GM21737 (cell line): ENCODE data around the gene P4HA2.

Experiments
- ATAC-seq: cut with Tn5 transposase; IDR thresholded peaks from one replicate; pipeline ENCODE4 v1.9.1; 2021; ENCODE audit warnings: mild to moderate bottlenecking, moderate library complexity; ENCODE audit not compliant: unreplicated experiment

Gene P4HA2

DNA sequence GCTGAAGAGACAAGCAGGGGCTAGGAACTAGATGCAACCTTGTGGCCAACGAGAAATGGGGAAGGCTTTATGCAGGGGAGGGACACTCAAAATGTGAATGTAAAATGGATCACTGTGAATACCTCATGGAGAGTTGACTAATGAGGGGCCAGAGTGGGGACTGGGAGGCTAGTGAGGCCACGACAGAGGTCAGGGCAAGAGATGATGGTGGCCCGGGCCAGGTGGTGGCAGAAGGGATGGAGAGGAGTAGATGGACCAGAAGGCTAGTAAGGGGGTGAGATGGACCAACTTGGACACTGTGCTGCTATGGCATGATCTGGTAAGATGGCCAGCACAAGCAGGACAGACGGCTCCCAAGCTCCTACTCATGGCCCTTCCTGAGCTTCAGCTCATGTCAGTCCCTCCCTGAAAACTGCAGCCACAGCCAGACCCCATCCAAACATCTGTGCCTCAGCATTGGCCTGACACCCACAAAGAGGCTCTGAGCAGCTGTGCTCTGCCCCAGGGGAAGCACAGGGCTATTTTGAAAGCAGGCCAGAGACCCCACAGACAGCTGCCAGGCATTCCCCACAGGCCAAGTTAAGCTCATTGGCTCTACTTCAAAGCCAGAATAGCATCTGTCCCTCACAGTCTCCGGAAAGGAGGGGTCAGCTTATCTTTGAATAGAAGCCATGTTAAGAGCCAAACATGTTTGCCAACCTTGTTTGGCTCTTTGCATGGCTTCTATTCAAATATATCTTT, 22.1 kb downstream of the P4HA2 start:
- no peak for ATAC-seq

DNA sequence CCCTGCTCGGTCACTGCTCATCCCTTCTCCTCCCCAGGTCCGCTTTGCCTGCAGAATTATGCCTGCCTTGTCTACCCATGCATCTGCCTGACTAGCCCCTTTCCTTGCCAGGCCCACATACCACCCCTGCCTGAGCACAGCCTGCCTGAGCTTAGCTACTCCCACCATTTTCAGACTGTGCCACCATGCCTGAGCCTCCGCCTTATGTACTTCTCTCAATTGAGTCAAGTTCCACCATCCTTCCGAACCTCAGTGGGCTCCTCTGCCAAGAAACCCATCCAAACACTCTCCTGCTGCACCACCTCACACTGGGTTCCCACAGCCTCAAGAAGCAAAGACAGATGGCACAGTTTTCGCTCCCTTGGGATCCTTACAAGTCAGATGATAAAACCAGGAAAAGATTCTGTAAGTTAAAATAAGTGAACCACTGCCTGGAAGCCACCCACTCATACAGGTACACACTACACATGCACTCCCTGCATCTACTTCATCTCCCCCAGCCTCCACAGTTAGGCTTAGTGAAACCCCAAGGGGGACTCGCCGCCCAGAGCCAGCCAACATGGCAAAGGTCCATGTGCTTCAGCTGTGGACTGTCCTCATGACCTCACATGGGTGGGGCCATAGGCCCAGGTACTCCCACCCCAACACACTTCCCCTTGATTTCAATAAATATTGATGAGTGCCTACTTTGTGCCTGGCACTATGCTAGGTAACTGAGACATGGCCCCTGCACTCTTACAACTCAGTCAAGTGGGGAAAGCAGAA, 23.1 kb downstream of the P4HA2 start:
- no peak for ATAC-seq

DNA sequence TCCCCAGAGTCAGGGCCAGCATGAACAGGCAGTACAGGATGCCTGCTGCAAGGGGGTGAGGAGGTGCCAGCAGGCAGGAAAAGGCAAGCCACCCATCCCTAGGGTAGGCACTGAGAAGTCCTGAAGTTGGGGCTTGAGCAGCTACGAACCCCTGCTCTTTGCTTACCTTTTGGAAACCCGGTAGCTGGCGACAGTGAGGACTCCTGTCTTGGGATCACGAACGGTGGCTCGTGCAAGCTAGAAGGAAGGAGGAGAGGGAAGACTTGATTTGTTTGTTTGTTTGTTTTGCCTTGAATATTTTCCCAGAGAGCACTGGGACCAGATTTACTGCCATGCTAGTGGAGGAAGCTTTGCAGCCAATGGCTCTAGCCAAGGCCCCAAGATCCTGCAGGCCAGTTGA, 23.7 kb downstream of the P4HA2 start:
- ATAC-seq, result no peak

DNA sequence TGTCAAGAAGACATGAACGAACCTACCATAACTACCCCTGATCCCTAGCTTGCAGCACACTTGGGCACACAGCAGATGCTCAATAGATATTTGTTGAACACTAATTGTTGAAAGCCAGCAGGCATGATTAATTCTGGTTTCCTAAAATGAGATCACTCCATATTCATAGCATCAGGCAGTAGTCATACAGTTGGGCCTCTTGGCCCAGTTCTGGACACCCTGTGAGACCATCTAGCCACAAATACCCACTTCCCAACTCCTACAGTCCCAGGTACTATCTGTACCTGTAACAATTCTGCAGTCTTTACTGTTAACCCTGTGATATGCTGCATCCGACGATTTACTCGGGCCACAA, 24.2 kb downstream of the P4HA2 start:
- ATAC-seq, result no peak

DNA sequence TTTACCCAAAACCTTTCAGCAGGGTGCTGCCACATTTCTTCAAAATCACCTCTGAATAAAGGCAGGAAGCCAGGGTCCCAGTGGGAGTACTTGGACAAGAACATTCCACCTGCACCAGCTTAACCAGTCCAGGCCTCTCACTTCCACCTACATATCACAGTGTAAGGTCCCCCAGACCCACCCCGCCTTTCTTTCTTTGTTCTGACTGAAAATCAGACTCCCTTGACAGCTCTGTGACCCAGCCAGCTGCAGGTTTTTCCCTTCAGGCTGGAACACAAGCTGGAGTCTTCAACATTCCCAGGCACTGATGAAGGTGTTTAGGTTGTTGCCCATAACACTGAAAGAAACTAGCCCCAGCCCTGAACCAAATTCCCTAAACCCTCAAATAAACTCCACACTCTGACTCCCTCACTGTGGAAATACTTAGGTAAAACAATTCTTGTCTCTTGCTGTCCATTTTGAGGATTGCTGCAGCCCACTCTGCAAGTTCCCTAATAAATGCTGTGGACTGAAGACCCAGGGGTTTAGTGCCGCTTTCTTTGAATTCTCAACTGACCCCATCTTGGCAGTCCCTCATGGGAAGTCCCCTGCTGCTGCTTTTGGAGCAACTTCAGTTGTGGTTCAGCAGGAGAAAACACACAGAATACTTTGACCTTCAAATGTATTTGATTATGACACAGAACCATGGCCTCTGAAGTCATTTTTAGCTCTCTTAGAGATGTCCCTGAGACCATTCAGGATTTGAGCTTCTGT, 24.8 kb downstream of the P4HA2 start:
- no peak for ATAC-seq

DNA sequence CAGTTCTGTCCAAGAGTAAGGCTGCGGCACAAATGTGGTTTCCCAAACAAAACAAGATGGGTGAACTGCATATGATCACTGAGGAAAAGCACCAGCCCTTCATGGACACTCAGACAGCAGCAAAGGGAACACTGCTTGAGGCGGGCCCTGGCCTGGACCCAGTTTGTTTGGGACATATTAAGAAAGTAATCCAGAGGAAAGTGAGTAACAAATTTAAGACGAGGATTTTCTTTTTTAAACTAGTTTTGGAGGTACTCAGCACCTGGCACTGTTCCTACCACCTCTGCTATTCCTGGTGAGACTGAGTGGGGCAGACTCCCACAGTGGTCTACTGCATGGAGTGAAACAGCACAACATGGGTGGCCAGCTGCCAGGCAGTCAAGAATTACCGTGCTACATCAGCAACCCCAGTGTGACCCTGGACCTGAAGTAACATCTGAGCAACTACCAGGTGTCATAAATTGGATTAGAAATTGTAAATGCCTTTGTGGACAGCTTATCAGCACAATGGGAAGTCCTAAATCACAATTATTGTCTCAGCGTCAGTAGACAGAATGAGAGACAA, 28.5 kb downstream of the P4HA2 start:
- no peak for ATAC-seq

DNA sequence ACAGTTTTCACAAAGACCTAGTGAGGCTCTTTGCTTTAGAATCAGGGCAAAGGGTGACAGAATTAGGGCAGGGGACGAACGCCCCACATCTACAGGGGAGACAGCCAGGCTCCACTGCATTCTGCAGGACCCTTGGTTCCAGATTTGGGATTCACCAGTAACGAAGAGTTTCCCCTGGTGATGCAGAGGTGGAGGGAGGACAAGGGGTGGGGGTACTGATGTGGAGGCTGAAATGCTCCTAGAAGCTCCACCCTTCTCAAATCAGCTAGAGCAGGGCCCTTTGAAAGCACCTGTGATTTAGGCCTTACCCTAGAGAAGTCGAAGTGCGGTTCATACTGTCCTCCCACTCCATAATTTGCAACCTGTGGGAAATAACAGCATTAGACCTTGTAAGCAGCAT, 29.1 kb downstream of the P4HA2 start:
- ATAC-seq, result no peak

DNA sequence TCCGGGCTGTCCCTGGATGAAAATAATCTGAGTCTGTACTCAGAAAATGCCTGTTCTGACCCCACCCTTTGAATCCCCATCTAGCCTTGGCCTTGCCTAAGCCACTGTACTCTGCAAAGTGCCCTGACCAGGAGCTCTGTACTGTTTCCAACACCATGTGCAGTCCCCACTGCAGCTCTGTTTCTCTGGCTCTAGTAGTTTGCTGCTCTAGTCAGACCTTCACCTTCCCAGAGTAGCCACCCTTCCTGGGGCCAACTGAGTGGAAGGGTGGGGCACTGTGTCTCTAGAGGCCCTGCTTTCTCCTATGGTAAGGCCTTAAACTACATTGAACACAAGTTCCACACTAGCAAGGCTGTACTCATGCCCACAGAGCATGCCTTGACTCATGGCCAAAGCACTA, 31.9 kb downstream of the P4HA2 start:
- no peak for ATAC-seq

DNA sequence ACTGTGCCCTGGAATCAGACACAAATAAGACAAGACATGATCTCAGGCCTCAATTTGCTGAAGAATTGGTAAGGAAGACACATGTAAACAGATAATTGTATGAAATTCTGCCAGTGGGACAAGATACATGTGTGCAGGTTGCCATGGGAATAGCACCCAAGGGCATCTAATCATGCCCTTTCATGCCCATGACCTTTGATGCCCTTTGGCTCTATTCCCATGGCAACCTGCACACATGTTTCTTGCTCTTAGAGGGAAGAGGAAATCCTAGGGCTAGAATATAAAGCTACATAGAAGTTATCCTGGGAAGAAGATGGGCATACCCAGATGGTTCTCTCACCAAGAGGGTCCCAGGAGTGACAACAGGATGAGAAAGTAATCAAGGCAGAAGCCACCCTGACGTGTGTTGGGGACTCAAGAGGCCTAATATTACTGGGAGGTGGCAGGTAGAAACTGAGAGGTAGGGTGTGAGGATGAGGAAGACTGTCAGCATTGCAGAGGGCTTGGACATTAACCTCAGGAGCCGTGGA, 34.4 kb downstream of the P4HA2 start:
- ATAC-seq, result no peak

DNA sequence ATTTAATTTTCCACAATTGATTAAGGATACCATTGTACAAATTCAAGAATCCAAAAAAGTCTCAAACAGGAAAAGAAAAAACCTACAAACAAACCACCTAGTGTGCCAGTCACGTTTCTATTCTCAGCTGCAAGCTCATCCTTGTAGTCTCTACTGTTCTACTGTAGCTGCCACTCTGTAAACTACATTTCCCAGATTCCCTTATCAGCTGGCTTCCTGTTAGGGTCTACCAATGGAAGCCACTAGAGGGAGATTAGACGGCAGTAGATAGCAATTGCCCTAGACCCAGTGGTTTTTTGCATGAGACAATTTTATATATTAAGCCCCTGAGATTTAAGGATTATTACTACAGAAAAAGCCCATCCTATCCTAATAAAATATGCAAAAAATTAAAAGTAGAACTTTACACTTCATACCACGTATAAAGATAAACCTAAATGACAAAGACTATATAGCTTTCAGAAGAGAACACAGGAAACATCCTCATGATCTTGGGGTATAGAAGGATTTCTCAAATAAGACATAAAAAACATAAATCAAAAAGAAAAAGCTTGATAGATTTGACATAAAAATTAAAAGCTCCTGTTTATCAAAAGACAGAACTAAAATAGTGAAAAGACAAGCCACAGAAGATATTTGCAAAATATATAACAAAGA, 37.4 kb downstream of the P4HA2 start:
- ATAC-seq, result peak; percentile 85

DNA sequence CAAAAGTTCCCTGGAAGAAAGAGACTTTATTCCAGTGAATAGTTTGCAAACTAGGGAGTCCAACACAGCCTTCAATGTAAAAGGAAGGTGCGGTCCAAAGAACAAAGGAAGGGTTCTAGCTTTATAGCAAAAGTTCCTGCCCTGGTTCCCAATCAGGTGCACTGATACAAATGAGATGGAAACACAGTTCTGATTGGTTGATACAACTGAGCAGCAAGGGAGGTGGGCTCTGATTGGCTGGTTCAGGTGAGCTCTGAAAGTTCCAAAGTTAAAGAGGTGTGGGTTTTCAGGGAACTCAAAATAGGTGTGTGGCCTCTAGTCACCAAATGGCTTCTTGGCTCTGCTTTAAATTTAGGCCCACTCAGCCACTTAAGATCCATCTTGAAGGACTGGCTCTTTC, 43.1 kb downstream of the P4HA2 start:
- no peak for ATAC-seq

DNA sequence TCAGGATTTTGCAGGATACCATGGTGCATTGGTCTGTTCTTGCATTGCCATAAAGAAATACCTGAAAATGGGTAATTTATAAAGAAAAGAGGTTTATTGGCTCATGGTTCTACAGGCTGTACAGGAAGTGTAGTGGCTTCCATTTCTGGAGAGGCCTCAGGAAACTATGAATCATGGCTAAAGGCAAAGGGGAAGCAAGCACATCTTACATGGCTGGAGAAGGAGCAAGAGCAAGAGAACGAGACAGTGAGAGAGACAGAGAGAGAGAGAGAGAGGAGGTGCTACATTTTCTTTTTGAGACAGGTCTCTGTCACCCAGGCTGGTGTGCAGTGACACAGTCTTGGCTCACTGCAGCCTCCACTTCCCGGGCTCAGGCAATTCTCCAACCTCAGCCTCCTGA, 43.9 kb downstream of the P4HA2 start:
- no peak for ATAC-seq

DNA sequence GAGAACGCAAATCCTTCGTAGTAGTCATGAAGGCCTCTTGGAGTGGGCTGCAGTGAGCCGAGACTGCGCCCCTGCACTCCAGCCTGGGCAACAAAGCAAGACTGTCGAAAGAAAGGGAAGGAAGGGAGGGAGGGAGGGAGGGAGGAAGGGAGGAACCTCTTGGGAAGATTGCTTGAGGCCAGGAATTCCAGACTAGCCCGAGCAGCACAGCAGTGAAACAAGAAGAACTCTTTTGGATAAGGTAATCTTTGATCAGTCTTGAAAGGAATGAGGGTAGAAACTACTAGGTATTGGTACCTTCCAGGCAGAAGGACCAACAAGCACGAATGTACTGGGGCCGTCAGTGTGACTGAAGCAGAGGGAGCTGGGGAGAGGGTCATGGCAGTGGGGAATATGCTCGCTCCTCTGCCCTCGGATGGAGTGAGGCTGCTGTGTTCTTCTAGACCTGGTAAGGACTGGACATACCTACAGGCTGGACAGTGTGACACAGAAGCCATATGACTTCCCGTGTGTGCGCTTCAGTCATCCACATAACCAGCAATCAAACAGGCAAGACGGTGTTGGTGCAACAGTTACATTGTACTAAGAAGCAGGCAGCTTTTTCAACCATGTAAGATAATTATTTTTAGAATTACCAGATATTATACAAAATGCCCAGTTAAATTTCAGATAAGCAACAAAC, 45.2 kb downstream of the P4HA2 start:
- ATAC-seq, result no peak

DNA sequence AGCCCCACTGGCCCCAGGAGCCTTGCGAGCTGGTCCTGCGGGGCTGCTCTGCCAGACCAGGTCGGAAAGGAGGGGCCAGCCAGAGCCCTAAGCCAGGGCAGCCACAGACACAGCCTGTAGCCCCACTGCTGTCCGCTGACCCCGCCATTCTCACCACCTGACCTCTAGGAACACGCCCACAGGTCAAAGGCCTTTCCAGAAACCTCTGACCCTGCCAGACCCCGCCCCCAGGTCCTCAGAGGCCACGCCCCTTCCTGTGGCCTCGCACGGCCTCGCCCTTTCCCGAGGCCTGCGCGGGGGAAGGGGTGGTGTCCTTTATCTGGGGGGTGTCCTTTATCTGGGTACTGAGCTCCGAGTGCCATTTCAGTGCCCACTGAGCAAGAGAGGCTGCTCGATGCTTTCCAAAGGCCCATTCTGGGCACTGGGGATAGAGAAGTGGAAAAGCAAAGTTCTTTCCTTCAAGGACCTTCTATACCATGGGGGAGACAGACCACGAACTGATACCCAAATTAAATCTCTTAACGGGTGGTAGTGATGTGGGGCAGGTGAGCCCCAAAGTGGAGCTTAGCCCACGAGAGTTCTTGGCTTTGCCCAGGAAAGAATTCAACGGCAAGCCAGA, 46.5 kb downstream of the P4HA2 start:
- ATAC-seq, result no peak

DNA sequence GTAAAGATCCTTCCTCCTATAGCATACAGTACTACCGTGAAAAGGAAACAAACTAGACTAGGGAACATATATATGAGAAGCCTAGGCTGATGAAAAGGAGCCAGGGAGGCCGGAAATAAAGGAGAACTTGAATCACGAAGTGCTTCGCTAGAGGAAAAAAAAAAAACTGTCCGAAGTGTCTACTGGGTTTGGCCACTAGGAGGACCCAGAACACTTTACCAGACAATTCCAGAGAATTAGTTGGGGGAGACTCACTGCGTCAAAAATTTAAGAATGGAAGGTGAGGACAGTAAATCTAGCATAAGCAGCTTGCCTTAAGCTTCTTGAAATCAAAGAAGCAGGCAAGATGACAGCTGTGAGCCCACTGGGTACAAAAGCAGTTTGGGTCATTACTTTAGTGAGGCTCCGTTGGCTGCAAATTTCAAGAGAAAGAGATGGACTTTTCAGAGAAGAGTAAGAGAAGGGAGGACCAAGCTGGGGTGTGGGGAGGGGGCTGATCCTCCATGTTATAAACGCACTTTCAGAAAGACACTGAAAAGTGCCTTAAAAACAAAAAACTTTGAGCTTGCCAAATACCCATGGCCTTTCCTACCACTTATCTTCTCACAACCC, 47.4 kb downstream of the P4HA2 start:
- ATAC-seq, result no peak

DNA sequence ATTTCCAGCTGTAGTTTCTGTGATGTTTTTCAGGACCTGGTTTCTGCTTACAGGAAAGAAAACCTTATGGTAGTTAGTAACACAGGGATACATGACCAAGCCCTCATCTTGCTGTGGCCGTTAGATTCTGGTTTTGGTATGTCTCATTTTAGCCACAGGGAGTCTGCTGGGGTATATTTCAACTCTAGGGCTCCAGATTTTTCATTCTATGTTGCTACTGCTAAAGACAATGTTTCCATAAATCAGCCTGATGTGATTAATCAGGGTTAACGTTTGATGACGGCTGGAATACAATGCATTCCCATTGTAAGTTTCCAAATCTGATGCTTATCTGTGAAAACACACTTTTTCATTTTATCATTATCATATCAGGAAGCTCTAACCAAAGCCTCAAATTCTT, 48.2 kb downstream of the P4HA2 start:
- no peak for ATAC-seq

DNA sequence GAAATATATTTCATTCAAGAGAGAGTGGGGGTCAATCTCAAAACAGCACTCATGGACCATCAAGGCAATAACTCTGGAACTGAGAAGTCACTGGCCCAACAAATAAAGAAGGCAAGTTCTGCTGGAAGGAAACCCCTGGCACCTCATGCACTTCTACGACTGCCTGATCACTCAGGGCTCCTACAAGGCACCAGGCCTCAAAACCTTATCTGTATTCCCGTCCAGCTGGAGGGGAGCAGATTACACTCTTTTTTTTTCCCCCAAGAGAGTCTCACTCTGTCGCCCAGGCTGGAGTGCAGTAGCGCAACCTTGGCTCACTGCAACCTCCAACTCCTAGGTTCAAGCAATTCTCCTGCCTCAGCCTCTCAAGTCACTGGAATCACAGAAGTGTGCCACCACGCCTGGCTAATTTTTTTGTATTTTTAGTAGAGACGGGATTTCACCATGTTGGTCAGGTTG, 49.9 kb downstream of the P4HA2 start:
- no peak for ATAC-seq

DNA sequence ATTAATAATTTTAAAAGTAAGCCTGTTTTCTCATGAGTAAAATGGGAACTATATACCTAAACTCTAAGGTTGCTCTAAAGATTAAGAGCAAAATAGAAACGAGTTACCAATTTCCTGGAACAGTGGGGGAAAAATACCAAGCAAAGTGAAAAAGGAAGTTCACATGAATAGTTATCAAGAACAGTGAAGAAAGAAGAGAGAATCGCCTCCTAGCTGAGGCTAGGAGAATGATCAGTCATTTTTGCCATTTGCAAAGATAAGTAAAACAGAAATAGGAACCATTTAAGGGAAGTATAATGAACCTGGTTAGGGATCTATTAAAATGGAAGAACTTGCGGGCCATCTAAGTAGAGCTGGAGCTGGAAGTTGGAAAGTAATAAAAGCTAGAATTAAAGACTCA, 50.7 kb downstream of the P4HA2 start:
- ATAC-seq, result peak; percentile 46

DNA sequence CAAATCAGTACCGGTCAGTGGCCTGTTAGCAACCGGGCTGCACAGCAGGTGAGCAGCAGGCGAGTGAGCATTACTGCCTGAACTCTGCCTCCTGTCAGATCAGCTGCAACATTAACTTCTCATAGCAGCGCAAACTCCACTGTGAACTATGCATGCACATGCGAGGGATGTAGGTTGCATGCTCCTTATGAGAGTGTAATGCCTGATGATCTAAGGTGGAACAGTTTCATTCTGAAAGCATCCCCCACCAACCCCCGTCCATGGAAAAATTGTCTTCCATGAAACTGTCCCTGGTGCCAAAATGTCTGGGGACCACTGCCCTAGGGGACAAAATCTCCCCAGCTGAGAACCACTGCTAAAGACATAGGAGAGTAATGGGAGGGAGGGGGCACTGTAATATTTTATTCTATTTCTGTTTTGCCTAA, 51.1 kb downstream of the P4HA2 start:
- ATAC-seq, result no peak
